Prostate gland (tissue), 2 donors: Measurements from ENCODE around the gene LDLRAD4.

ENCODE experiments used
- CTCF ChIP-seq, 4 experiments: fragments of 200-600 bp in 2 of 4; fragments of 450-650 bp in 2 of 4; sonication (generic) in 2 of 4; IDR thresholded peaks; 1 replicate in 3 of 4; 2 replicates in 1 of 4; pipeline ENCODE4 v1.5.1; 2016 to 2019; ENCODE audit warnings: antibody characterized with exemption in 4 of 4, mild to moderate bottlenecking in 2 of 4, moderate library complexity in 2 of 4
- POLR2AphosphoS5 ChIP-seq: sonication (generic); formaldehyde crosslinking; IDR thresholded peaks from one replicate; pipeline ENCODE4 v1.6.1; 2017; ENCODE audit warnings: antibody characterized with exemption

DNA sequence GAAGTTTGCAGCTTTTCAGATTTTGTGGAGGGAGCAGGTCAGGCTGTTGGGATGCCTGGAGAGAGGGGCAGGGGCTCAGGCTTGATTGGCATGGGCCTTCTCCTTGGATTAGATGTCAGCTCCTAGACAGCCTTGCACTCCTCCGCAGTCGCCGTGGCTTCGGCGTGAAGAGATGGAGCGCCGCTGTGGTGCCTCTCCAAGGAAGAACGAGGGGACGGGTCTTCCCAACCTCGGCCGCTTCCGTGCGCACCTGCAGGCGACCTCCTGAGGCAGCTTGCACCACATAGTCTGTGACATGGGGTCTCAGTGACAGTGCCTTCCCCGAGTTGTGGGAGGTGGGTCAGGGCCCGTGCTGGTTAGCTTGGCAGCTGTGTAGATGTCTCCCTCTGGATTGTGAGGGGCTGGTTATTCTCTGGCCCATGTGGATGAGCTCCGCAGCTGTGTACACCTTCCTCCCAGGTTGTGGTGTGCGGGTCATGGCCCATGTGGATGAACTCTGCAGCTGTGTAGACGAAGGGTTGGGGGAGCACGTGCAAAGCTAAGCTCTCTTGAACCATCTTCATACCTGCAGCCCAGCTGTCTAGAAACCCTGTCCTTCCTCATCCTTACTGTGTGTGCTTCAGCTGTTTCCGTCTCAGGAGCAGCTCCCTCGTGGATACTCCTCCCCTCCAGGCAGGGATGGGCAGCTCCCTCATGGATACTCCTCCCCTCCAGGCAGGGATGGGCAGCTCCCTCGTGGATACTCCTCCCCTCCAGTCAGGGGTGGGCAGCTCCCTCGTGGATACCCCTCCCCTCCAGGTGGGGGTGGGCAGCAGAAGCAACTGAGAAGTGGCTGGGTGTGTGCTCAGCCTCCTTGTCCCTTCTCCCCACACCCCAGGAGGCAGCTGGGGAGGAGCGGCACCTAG is 170.3 kb downstream of the LDLRAD4 start:
- TF ChIP-seq CTCF (IDR thresholded peaks at IDR 0.05) (no peak), POLR2AphosphoS5 (no peak)
